Panc1 (cell line): ENCODE results near the gene TESMIN. TPM values are rescaled to one million over a fixed set of nuclear protein-coding genes. Genes with fewer than 3 reads are reported as not detected.
A peak's percentile ranks its signal among the peaks of the same experiment; 100 is the strongest.

Source experiments
- ATAC-seq: fragments of 200-7000 bp; cut with Tn5 transposase; 2 replicates; pipeline ENCODE4 v1.9.1; 2020; ENCODE audit warnings: mild to moderate bottlenecking, moderate library complexity
- BruUV-seq: library from RNA; stranded (reverse); fragments of 400-500 nt; replicated peaks from 2 replicates; lab custom pipeline; 2021; lab: Mats Ljungman, UMichigan
- CTCF ChIA-PET: fragments of 300-600 bp; sonication (Branson Sonifier 250); formaldehyde crosslinking; loops from one replicate; lab custom pipeline; 2022; ENCODE audit warnings: antibody characterized with exemption; lab: Charles Lee
- POLR2A ChIA-PET: fragments of 300-600 bp; sonication (Branson Sonifier 250); formaldehyde crosslinking; loops from one replicate; lab custom pipeline; 2022; ENCODE audit warnings: antibody characterized with exemption; lab: Charles Lee
- DNase-seq: peaks from one replicate; pipeline ENCODE4 v3.0.0-alpha.2; 2010; ENCODE audit warnings: low read depth, low spot score
- H3K27ac ChIP-seq: 2 replicates; pipeline ENCODE4 v1.5.1; 2011; ENCODE audit warnings: mild to moderate bottlenecking, low read length, inconsistent platforms
- H3K27me3 ChIP-seq: fragments of 200-500 bp; sonication (Bioruptor generic); 2 replicates; pipeline ENCODE4 v1.6.0; 2014; ENCODE audit warnings: low read length, inconsistent platforms; ENCODE audit not compliant: control insufficient read depth, insufficient read depth
- H3K36me3 ChIP-seq: fragments of 200-500 bp; sonication (Bioruptor generic); 2 replicates; pipeline ENCODE4 v1.5.1; 2014; ENCODE audit warnings: inconsistent platforms, mild to moderate bottlenecking, low read length, moderate library complexity; ENCODE audit not compliant: control insufficient read depth, insufficient read depth
- H3K4me1 ChIP-seq: 2 replicates; pipeline ENCODE4 v1.5.1; 2011; ENCODE audit warnings: inconsistent platforms, mild to moderate bottlenecking, low read length, moderate library complexity; ENCODE audit not compliant: control insufficient read depth, insufficient read depth
- H3K4me3 ChIP-seq, 2 experiments: 2 replicates each; pipeline ENCODE4 v1.5.1; 2011 to 2012; ENCODE audit warnings: low read depth in 2 of 2, low read length in 2 of 2, mild to moderate bottlenecking in 2 of 2, inconsistent platforms in 1 of 2, moderate library complexity in 1 of 2
- H3K9me3 ChIP-seq: fragments of 200-500 bp; sonication (Bioruptor generic); 2 replicates; pipeline ENCODE4 v1.5.1; 2014; ENCODE audit warnings: low read depth, mild to moderate bottlenecking, inconsistent platforms, low read length, moderate library complexity; ENCODE audit not compliant: control insufficient read depth, insufficient read depth
- POLR2AphosphoS5 ChIP-seq: IDR thresholded peaks from 2 replicates; pipeline ENCODE4 v1.6.1; 2012; ENCODE audit warnings: mild to moderate bottlenecking, low read depth, low read length, moderate library complexity
- REST ChIP-seq, 2 experiments: IDR thresholded peaks; 2 replicates each; pipeline ENCODE4 v1.6.1; 2011 to 2012; ENCODE audit warnings: low read depth in 2 of 2, control low read depth in 1 of 2, low read length in 1 of 2, mild to moderate bottlenecking in 1 of 2, moderate library complexity in 1 of 2; ENCODE audit not compliant: insufficient read depth in 1 of 2
- SIN3A ChIP-seq: IDR thresholded peaks from 2 replicates; pipeline ENCODE4 v1.6.1; 2012; ENCODE audit warnings: low read depth, mild to moderate bottlenecking, low read length, moderate library complexity, borderline replicate concordance; ENCODE audit not compliant: insufficient read depth
- TCF7L2 ChIP-seq: IDR thresholded peaks from 2 replicates; pipeline ENCODE4 v1.6.1; 2011; ENCODE audit warnings: mild to moderate bottlenecking, low read depth, low read length, inconsistent platforms
- in situ Hi-C: cut with HindIII; loops from 2 replicates; pipeline ENCODE4 v1.10.0; 2016; ENCODE audit warnings: low sequenced_read_pairs, low pct_unique_long_range_greater_than_20kb
- intact Hi-C: fragments of 100-400 bp; cut with micrococcal nuclease; formaldehyde crosslinking; loops from one replicate; pipeline ENCODE4 v1.10.0; 2022; ENCODE audit not compliant: unreplicated experiment
- total RNA-seq: library from RNA; stranded (reverse); gene quantifications from one replicate; pipeline ENCODE4 v1.2.1, GENCODE V29; 2021; ENCODE audit not compliant: unreplicated experiment
- TF ChIP-seq, protein P1 (sequence below): fragments of 450-650 bp; IDR thresholded peaks from 2 replicates; pipeline ENCODE4 v1.5.1; 2017; ENCODE audit warnings: mild to moderate bottlenecking

Gene TESMIN
- total RNA-seq, 1 experiment from 2014 or later, result 47.6 TPM

- TSS peak; percentile 74 for BruUV-seq
- peak overlapping the region; percentile 70 for H3K27ac ChIP-seq
- H3K9me3 ChIP-seq, result no peaks in the 10 kb centered on the region
- ChIA-PET CTCF (no interaction called here), POLR2A (interaction anchor here (0.6 kb wide), 1 partner anchor 32 kb away, joined by 4 read pairs; no protein-coding TSS in a partner anchor)
- TF ChIP-seq, protein P1, sequence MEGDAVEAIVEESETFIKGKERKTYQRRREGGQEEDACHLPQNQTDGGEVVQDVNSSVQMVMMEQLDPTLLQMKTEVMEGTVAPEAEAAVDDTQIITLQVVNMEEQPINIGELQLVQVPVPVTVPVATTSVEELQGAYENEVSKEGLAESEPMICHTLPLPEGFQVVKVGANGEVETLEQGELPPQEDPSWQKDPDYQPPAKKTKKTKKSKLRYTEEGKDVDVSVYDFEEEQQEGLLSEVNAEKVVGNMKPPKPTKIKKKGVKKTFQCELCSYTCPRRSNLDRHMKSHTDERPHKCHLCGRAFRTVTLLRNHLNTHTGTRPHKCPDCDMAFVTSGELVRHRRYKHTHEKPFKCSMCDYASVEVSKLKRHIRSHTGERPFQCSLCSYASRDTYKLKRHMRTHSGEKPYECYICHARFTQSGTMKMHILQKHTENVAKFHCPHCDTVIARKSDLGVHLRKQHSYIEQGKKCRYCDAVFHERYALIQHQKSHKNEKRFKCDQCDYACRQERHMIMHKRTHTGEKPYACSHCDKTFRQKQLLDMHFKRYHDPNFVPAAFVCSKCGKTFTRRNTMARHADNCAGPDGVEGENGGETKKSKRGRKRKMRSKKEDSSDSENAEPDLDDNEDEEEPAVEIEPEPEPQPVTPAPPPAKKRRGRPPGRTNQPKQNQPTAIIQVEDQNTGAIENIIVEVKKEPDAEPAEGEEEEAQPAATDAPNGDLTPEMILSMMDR, result no peak
- TF ChIP-seq TCF7L2 (no peak), SIN3A (no peak), REST (IDR thresholded peaks at IDR 0.05; ENCODE audit: insufficient read depth in 1 of 2, low read depth in 2 of 2, low read length in 1 of 2) (no peak), POLR2AphosphoS5 (no peak)
- DNase-seq (no peak), ATAC-seq (0 out of 2 replicates have a peak, but pooled peaks have one; percentile 2)
- H3K36me3 ChIP-seq, result peaks cover 6% of the 10 kb centered on the region
- no peak overlapping the region for H3K4me3 ChIP-seq
- in situ Hi-C loops, result no loop called here
- peaks cover 26% of the 10 kb centered on the region for H3K4me1 ChIP-seq
- intact Hi-C loops, result loop anchor here (10.0 kb wide), 1 partner anchor 135 kb away; no protein-coding TSS in a partner anchor
- no peaks in the 10 kb centered on the region for H3K27me3 ChIP-seq
These were observed 1.8 kb downstream of the TESMIN start for GRCh38 chr11:68749229-68750123.

DNA sequence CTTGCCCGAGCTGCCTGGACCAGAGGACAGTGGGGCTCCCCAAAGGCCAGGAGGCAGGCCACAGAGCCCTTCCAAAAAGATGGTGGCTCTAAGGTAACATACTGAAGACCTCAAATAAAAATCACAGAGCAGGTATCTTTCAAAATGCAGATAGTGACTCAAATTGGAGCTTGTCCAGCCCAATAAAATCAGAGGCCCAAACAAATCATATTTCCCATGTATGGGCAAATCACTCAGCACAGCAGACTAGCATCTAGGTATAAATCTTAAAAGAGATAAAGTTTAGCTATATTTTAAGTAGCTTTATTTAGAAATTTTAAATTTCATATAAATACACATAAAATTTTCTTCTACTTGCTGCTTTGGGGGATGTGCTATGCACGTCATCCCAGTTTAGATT lies 3.3 kb downstream of the TESMIN start:
- Histone ChIP-seq H3K27me3 (no peaks in the 10 kb centered on the region), H3K9me3 (no peaks in the 10 kb centered on the region), H3K4me1 (peaks cover 26% of the 10 kb centered on the region), H3K27ac (no peak overlapping the region), H3K36me3 (peaks cover 13% of the 10 kb centered on the region), H3K4me3 (no peak overlapping the region)
- DNase-seq (no peak), ATAC-seq (no peak)
- intact Hi-C loops (loop anchor here (10.0 kb wide), 1 partner anchor 133 kb away; no protein-coding TSS in a partner anchor), in situ Hi-C loops (no loop called here)
- BruUV-seq, result no TSS peak
- CTCF ChIA-PET, result no interaction called here
- TF ChIP-seq TCF7L2, result no peak
- POLR2A ChIA-PET, result no interaction called here
